WTC11 (cell line): ENCODE data around the gene ATF1. TPM values are rescaled to one million over a fixed set of nuclear protein-coding genes. Genes with fewer than 3 reads are reported as not detected.

Experiments used
- ATAC-seq: fragments of 200-7000 bp; cut with Tn5 transposase; 2 replicates; pipeline ENCODE4 v1.10.0; 2021; ENCODE audit warnings: mild to moderate bottlenecking, moderate library complexity
- CTCF ChIA-PET: fragments of 300-600 bp; sonication (Branson Sonifier 250); formaldehyde crosslinking; loops from one replicate; lab custom pipeline; 2021; ENCODE audit warnings: antibody characterized with exemption; lab: Charles Lee
- POLR2A ChIA-PET: fragments of 350-600 bp; sonication (Branson Sonifier 250); formaldehyde crosslinking; loops from one replicate; lab custom pipeline; 2021; ENCODE audit warnings: antibody characterized with exemption; lab: Charles Lee
- DNase-seq: peaks from one replicate; pipeline ENCODE4 v3.0.0; 2021; ENCODE audit warnings: low spot score
- H3K27ac Mint-ChIP-seq: 2 replicates; pipeline ENCODE4 v1.8.0; 2021; ENCODE audit warnings: mixed read lengths
- H3K27me3 Mint-ChIP-seq: 2 replicates; pipeline ENCODE4 v1.8.0; 2021; ENCODE audit warnings: low read depth, mild to moderate bottlenecking, moderate library complexity, mixed read lengths
- H3K36me3 Mint-ChIP-seq: 2 replicates; pipeline ENCODE4 v1.8.0; 2021; ENCODE audit warnings: mixed read lengths
- H3K4me1 Mint-ChIP-seq: 2 replicates; pipeline ENCODE4 v1.8.0; 2022; ENCODE audit warnings: mixed read lengths
- H3K4me3 Mint-ChIP-seq: 2 replicates; pipeline ENCODE4 v1.8.0; 2021; ENCODE audit warnings: mild to moderate bottlenecking, moderate library complexity, mixed read lengths
- H3K9me3 Mint-ChIP-seq: 2 replicates; pipeline ENCODE4 v1.8.0; 2021; ENCODE audit warnings: mixed read lengths
- ATF3 ChIP-seq: sonication (generic); formaldehyde crosslinking; conservative IDR thresholded peaks from 2 replicates; pipeline ENCODE4 v1.8.1; 2022; ENCODE audit warnings: mild to moderate bottlenecking, missing genetic modification reagents
- ELF4 ChIP-seq: sonication (generic); formaldehyde crosslinking; IDR thresholded peaks from 2 replicates; pipeline ENCODE4 v1.8.1; 2022; ENCODE audit warnings: low read depth, mild to moderate bottlenecking, moderate library complexity, missing genetic modification reagents
- ERG ChIP-seq: fragments of 250-450 bp; sonication (Bioruptor Pico); IDR thresholded peaks from 2 replicates; pipeline ENCODE4 v1.8.0; 2021; ENCODE audit warnings: mild to moderate bottlenecking
- FOXJ3 ChIP-seq: sonication (generic); formaldehyde crosslinking; IDR thresholded peaks from 2 replicates; pipeline ENCODE4 v1.9.0; 2021; ENCODE audit warnings: missing genetic modification reagents, mild to moderate bottlenecking, borderline replicate concordance
- IRF2 ChIP-seq: sonication (generic); formaldehyde crosslinking; IDR thresholded peaks from 2 replicates; pipeline ENCODE4 v1.8.0; 2022; ENCODE audit warnings: low read depth, missing genetic modification reagents, borderline replicate concordance
- MLX ChIP-seq: sonication (generic); formaldehyde crosslinking; IDR thresholded peaks from 2 replicates; pipeline ENCODE4 v1.8.1; 2023; ENCODE audit warnings: mild to moderate bottlenecking, missing genetic modification reagents, moderate library complexity
- NFATC4 ChIP-seq: fragments of 250-450 bp; sonication (Bioruptor Pico); IDR thresholded peaks from 2 replicates; pipeline ENCODE4 v1.9.0; 2021; ENCODE audit warnings: mild to moderate bottlenecking
- RELA ChIP-seq: sonication (generic); formaldehyde crosslinking; IDR thresholded peaks from 2 replicates; pipeline ENCODE4 v1.8.1; 2022; ENCODE audit warnings: missing genetic modification reagents, mild to moderate bottlenecking, borderline replicate concordance
- RORB ChIP-seq: fragments of 250-450 bp; sonication (Bioruptor Pico); IDR thresholded peaks from 2 replicates; pipeline ENCODE4 v1.9.0; 2021; ENCODE audit warnings: mild to moderate bottlenecking
- SMAD4 ChIP-seq: sonication (generic); formaldehyde crosslinking; IDR thresholded peaks from 2 replicates; pipeline ENCODE4 v1.8.0; 2022; ENCODE audit warnings: mild to moderate bottlenecking, missing genetic modification reagents
- SP1 ChIP-seq: sonication (generic); formaldehyde crosslinking; conservative IDR thresholded peaks from 2 replicates; pipeline ENCODE4 v1.8.1; 2022; ENCODE audit warnings: missing genetic modification reagents
- USF1 ChIP-seq: sonication (generic); formaldehyde crosslinking; IDR thresholded peaks from 2 replicates; pipeline ENCODE4 v1.8.0; 2022; ENCODE audit warnings: mild to moderate bottlenecking, missing genetic modification reagents
- ZBTB21 ChIP-seq: sonication (generic); formaldehyde crosslinking; IDR thresholded peaks from 2 replicates; pipeline ENCODE4 v1.8.1; 2023; ENCODE audit warnings: mild to moderate bottlenecking, missing genetic modification reagents, borderline replicate concordance
- ZMAT4 ChIP-seq: fragments of 250-450 bp; sonication (Bioruptor Pico); IDR thresholded peaks from 2 replicates; pipeline ENCODE4 v1.9.0; 2021; ENCODE audit warnings: mild to moderate bottlenecking
- ZNF121 ChIP-seq: sonication (generic); formaldehyde crosslinking; IDR thresholded peaks from 2 replicates; pipeline ENCODE4 v1.8.0; 2023; ENCODE audit warnings: missing genetic modification reagents
- ZNF232 ChIP-seq: sonication (generic); formaldehyde crosslinking; IDR thresholded peaks from 2 replicates; pipeline ENCODE4 v1.8.0; 2022; ENCODE audit warnings: mild to moderate bottlenecking, missing genetic modification reagents
- ZNF281 ChIP-seq: sonication (generic); formaldehyde crosslinking; IDR thresholded peaks from 2 replicates; pipeline ENCODE4 v1.8.0; 2023; ENCODE audit warnings: mild to moderate bottlenecking, missing genetic modification reagents
- ZNF425 ChIP-seq: fragments of 250-450 bp; sonication (Bioruptor Pico); conservative IDR thresholded peaks from 2 replicates; pipeline ENCODE4 v1.9.0; 2021; ENCODE audit warnings: mild to moderate bottlenecking
- ZNF512 ChIP-seq: sonication (generic); formaldehyde crosslinking; IDR thresholded peaks from 2 replicates; pipeline ENCODE4 v1.8.1; 2022; ENCODE audit warnings: missing genetic modification reagents, borderline replicate concordance
- total RNA-seq: library from RNA; stranded (reverse); gene quantifications from 3 replicates; pipeline ENCODE4 v1.2.3, GENCODE V29; 2021

Gene ATF1
- total RNA-seq, 1 experiment from 2014 or later, result 34.8 TPM

- peaks cover 13% of the 10 kb centered on the region for H3K36me3 Mint-ChIP-seq
- DNase-seq, result no peak
- ATAC-seq, result peak; percentile 93
- TF ChIP-seq NFATC4 (CRISPR knock-in tag) (no peak), FOXJ3 (CRISPR knock-in tag) (no peak), SMAD4 (CRISPR knock-in tag) (no peak), ATF3 (no peak), IRF2 (CRISPR knock-in tag) (no peak), SP1 (CRISPR knock-in tag) (no peak), MLX (CRISPR knock-in tag) (no peak), ZNF232 (CRISPR knock-in tag) (no peak), ELF4 (no peak), USF1 (CRISPR knock-in tag) (no peak), ZNF121 (CRISPR knock-in tag) (no peak), ZNF512 (CRISPR knock-in tag) (no peak), RELA (CRISPR knock-in tag) (no peak), ZNF425 (CRISPR knock-in tag) (no peak), ZBTB21 (CRISPR knock-in tag) (no peak), ERG (CRISPR knock-in tag) (no peak), ZMAT4 (CRISPR knock-in tag) (no peak), RORB (CRISPR knock-in tag) (no peak), ZNF281 (CRISPR knock-in tag) (no peak)
- TF ChIP-seq, all 79 proteins: peak for 0
- ChIA-PET CTCF (no interaction called here), POLR2A (no interaction called here)
- Mint-ChIP-seq H3K27me3 (no peaks in the 10 kb centered on the region), H3K9me3 (no peaks in the 10 kb centered on the region), H3K27ac (peak overlapping the region; percentile 1; the same call in 1 of the 2 replicates), H3K4me1 (peaks cover 17% of the 10 kb centered on the region), H3K4me3 (no peak overlapping the region)
These were observed 16.1 kb upstream of the ATF1 start for GRCh38 chr12:50747817-50748216.
